Endometrial microvascular endothelial cells (primary cell): ENCODE measurements around the gene BAHD1. TPM values are rescaled to one million over a fixed set of nuclear protein-coding genes. Genes with fewer than 3 reads are reported as not detected.
"Not testable (repeated sequence)": the region's sequence is repeated elsewhere in the genome, so short reads cannot be mapped to it uniquely, and the experiment has no call there.

Experiments used
- in situ Hi-C: cut with HindIII; loops from 2 replicates; pipeline ENCODE4 v1.10.0; 2017; ENCODE audit warnings: low sequenced_read_pairs, low pct_unique_long_range_greater_than_20kb; ENCODE audit errors: inconsistent ontology term
- total RNA-seq: library from RNA; depleted of rRNA; stranded (reverse); fragments of >200 nt; gene quantifications from one replicate; pipeline ENCODE4 v1.2.3, GENCODE V29; 2015; ENCODE audit errors: inconsistent ontology term

The BAHD1 gene
- total RNA-seq, 1 donor from 2014 or later: 17.1 TPM

DNA sequence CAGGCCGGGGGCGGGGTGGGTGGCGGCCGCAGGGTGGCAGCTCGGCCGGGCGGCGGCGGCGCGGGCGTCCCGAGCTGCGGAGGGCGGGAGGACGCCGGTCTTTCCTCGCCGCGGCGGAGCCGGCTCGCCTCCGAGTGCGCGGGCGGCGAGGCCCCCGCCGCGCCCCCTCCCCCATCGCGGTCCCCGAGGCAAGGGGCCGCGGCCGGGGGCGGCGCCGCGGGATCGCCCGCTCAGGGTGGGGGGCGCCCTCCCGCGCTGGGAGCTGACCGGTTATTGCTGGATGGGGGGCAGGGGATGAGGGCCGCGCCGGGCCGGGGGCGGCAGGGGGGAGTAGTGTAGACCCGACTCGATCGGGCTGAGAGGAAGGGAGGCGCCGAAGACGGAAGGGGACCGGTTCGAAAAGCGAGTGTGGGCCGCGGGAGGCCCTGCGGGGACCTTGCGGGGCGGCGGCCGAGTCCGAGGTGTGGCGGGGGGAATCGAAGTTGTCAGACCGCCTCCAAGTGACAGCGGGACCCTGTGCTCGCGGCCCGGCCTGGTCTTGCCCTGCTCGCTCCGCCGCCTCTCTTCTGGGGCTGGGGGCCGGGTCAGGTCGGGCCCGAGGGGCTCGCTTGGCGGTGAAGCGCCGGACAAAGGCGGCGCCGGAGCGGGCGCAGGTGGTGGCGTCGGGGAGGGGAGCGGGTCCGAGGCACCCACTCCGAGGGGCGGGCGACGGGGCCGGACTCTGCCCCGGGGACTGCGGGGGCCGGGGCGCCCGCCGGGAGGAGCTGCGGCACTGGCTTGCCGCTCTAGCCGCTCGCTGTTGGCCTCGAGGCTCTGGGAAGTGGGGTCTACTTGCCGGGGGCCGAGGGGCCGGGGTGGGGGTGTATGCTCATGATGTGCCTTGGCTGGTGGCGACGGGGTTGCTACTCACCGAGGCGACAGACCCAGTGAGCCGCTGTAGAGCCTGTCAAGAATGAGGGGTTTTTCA is 1.1 kb downstream of the BAHD1 start:
- in situ Hi-C loops: no loop called here

DNA sequence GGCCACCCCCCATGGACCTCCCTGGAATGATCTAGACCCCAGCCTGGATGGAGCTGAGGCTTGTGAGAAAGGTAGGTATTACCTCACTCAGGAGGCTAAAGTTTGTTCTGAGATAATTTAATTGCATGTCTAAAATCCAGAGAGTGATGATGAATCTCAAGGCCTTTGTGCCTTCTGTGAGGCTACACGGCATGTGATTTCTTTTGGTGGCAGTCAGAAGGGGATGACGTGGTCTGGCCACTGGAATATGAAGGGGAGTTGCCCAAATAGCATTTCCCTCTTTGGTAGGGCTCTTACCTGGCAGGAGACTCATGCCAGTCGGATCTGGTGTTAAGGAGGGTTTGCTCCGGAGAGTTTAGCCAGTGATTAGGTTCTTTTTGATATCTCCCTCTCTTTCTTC is 2.5 kb downstream of the BAHD1 start:
- in situ Hi-C loops: no loop called here

DNA sequence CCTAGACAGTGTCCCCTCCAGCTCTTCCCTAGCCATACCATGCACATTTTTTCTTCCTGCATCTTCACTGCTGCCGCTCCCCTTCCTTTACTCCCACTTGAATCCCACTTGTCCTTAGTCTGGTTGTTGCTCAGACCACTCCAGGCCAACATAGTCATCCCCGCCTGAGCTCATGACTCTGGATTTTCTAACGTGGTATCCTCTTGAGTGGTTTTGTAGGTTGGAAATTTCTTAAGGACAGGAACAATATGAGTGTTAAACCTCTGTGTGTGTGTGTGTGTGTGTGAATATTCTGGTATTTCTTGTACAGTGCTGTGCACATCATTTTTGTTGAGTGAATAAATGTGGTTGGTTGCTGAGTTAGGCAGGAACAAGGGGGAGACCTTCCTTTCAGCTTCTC is 3.1 kb downstream of the BAHD1 start:
- in situ Hi-C loops: no loop called here

DNA sequence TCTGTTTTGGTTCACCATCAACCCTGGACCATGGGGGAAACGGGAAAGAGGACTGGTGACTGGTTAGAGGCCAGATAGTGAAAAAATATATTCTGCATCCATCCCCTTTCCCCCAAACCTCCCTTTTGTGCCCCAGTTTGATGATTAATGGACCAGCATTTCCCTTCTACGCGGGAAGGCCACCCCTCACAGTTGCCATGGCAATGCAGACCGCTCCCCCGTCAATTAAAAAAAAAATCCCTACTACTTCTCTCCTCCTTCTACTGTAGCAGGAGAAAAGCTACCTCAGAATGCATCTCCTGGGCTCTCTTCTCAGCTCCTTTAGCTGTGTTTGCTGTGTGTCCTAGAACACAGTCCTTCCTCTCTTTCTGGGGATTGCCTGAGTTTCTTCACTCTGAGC is 4.0 kb downstream of the BAHD1 start:
- in situ Hi-C loops: no loop called here

DNA sequence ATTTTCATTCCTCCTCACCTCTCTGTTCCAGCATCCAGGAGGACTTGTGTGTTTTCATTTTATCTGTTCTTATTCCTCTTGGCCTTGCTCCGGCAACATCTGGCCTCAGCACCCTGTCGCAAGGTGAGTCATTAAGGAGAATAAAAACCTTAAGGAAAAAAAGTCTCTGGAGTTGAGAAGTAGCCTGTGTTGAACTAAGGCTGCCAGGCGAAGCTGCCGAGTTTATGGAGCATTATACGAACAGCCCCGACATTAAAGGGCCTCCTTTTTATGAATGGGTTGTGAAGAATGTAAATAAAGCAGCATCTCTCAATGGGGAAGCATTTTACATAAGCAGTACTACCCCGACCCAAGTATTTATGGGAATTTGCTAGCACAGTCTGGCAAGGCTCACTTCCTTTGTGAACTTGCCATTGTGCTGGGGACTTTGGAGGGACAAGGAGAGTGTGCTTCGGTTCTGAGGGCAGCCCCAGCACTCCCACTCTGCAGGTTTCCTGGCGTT is 4.7 kb downstream of the BAHD1 start:
- in situ Hi-C loops: no loop called here

DNA sequence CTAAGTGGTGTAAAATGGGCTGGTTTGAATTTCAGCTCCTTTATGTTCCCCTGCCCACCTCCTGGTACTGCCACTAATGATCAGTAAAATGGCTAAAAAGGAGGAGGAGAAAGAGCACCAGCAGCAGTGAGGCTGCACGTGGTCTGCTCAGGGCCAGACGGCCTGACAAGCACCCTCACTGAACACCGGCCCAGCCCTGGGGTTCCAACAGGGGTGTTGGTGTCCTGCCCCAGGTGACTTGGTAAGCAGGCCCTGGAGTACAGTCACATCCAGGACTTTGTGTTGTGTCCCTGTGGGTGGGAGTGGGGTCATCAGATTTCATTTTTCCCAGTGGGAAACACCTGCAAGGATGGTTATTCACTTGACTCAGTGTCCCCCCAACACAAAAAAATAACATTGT is 5.4 kb downstream of the BAHD1 start:
- in situ Hi-C loops: no loop called here

DNA sequence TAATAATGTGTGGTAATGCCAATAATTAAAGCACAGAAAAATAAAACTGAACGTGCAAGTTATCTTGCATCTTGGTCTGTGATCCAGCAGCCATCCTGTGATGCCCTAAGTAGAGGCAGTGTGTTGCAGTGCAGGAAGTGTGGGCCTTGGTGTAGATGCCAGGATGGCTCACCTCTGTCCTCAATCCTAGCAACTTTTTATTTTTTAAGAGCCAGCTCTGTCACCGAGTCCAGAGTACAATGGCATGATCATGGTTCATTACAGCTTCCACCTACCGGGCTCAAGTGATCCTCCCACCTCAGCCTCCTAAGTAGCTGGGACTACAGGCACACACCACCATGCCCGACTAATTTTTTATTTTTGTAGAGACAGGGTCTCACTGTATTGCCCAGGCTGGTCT is 7.6 kb downstream of the BAHD1 start:
- in situ Hi-C loops: no loop called here

DNA sequence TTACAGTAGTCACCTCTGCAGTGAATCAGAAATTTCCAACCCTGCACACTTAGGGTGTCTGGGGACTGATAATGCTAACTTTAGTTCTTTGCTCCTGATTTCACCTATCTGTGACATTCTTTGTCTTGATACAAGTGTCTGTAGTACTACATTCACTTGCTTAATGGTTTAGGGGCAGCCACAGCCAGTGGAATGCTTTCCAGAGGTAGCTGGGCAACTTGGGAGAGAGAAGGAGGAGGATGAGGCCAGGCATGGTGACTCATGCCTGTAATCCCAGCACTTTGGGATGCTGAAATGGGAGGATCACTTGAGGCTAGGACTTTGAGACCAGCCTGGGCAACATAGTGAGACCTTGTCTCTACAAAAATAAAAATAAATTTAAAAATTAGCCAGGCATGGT is 8.5 kb downstream of the BAHD1 start:
- in situ Hi-C loops: no loop called here

DNA sequence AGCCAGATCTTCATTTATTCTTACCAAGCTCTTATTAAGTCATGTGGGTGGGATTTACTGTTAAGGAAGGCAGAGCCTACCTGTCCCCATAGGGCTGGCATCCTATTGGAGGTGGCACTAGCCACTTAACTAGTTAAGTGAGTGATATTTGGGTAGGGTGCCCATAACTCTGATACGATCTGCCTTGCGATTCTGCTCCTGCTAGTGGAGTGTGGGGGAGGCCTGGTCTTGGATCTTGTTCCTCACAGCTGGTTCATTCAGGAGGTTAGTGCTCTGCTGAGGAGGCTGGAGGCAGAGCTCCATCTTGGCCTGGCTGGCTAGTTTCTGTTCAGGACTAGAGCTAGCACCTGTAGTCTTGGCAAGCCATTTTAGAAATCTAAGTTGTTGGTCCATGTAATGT is 9.3 kb downstream of the BAHD1 start:
- in situ Hi-C loops: no loop called here

DNA sequence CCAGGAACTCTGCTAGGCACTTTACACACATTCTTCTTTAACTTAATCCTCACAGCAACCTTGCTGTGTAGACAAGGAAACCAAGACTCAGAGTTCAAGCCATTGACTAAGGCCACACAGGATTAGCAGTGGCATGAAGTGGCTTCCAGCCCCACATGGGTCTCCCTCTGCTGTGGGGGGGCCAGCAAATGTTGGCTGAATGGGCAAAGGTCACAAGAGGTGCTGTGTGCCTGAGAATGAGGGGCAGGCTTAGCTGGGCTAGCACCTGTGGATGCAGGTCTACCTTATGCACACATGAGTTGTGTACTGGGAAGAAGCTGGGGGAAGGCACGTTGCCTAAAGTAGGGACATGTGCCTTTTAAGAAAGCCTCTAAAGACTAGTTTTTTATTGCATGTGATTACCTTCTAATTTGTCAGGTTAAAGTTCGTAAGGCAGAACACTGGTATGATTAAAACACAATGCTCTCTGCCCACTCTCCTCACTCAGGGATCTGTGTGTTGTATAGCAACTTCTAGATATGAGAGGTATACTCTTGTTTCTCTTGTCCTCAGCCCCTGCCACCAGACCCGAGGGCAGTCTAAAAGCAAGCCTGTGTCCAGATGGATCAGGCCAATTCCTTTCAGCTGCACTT is 10.9 kb downstream of the BAHD1 start:
- in situ Hi-C loops: no loop called here

DNA sequence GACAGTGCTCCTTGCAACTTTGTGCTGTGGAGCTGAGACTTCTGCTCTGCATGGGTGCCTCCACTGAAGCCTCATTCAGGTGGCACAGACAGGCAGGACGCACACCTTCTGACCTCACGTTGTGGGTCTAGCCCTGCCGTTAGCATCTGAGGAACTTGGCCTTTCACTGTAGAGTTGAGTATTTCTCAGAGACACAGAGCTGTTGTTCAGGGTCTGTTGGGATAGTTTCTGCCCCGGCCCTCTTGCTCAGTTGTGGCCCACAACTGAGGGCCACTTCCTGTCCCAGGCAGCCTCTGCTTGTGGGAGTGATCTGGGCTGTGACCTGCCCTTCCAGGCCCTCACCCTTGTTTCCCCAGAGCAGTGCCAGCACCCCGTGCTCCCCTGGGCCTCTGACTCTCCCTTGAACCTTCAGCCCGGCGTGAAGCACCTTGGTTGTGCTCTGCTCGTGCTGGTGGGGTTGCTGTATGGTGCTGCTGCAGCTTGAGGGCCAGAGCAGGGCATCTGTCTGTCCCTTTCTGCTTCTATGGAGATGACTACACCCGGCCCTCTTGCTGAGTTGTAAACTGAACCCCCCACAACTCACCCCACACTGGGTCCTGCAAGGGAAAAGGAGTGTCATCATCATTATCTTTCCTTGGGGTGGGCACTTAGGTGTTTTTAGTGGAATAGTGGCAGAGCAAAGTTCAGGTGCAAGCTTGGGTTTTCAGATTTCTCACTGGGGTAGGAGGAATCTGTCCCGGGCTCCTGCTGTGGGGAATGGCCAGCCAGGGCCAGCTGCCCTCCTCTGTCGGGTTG is 11.7 kb downstream of the BAHD1 start:
- in situ Hi-C loops: no loop called here

DNA sequence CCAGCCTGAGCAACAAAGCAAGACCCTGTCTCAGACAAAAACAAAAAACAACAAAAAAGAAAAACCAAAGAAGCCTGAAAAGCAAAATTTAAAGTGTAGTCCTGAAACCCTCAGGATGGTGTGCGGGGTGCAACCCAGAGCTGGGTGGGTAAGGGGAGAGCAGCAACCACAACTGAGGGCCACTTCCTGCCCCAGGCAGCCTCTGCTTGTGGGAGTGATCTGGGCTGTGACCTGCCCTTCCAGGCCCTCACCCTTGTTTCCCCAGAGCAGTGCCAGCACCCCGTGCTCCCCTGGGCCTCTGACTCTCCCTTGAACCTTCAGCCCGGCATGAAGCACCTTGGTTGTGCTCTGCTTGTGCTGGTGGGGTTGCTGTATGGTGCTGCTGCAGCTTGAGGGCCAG is 13.2 kb downstream of the BAHD1 start:
- in situ Hi-C loops: not testable (repeated sequence)

DNA sequence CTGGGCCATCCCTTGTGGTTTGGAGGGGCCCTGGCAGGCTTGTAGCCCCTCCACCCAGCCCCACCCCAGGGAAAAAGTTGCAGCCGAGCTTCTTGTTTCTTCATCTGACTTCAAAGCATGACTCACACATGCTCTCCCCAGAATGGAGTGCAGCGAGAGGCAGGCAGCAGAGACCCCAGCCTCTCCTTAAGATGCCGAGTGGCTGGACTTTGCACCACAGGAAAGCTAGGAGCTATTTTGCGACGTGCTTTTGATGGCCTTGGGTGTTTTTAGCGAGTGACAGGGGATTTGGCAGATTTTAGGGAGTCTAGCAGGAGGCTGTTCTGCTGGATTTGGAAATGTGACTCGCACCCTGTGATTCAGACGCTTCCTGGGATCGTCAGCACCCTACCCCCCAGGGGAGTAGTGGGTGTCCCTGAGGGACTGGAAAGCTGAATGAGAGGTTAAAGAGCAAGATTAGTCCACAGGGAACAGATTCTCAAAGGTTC is 14.2 kb downstream of the BAHD1 start:
- in situ Hi-C loops: no loop called here

DNA sequence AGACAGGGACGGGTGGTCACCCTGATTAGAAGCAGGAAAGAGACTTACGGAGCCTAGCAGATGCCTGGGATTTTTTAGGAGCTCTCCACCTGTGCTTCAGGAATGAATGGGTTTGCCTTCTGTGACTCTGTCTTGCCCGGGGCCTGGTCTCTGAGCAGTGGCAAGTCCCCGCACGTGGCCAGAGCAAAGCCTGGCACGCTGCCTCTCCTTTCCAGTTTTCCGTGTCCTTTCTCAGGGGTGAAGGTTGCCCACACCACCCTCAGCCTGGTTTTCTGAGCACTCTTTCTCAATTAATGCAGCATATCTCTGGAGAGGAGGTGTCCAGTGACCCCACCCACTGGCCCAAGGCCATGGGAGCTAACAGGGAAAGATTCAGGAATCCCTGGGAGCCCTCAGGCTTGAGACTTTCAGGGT is 15.6 kb downstream of the BAHD1 start:
- in situ Hi-C loops: no loop called here

DNA sequence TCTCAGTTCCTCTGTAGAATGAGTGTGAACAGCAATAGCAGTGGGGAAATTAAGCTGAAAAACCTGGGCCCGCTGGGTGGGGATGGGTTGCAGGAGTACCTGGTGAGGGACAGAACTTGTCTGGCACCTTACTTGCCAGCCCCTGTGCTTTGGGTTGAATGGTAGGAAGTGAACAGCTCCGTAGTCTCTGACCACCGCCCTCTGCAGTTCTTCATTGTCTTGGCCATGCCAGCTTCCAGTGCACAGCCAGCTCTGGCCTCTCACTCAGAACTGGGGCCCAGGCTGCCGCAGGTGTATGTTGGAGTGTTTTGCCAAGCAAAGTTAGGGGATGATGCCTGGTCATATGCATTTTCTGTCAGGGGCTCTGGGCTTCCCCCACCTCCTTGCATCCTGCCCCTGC is 16.0 kb downstream of the BAHD1 start:
- in situ Hi-C loops: no loop called here

DNA sequence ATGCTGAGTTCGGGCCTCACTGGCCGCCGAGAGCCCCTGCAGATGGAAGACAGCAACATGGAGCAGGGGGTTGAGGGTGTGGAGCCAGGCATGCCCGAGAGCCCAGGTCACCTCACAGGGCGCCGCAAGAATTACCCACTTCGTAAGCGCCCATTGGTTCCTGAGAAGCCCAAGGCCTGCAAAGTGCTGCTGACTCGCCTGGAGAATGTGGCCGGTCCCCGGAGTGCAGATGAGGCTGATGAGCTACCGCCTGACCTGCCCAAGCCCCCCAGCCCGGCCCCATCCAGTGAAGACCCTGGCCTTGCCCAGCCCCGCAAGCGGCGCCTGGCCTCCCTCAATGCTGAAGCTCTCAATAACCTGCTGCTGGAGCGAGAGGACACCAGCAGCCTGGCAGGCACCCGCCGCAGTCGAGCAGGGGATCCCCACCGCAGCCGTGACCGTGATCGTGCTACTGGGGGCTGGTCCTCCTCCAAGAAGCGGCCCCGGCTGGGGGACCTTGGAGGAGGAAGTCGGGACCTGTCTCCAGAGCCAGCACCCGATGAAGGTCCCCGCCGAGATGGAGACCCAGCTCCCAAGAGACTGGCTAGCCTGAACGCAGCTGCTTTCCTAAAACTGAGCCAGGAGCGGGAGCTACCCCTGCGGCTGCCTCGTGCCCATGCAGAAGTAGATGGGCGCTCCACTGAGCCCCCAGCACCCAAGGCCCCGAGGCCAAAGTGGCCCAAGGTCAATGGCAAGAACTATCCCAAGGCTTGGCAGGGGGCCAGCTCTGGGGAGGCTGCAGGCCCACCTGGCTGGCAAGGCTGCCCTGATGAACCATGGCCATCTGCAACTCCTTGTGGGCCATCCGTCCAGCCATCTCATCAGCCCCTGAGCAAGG is 18.0 kb downstream of the BAHD1 start:
- in situ Hi-C loops: no loop called here

DNA sequence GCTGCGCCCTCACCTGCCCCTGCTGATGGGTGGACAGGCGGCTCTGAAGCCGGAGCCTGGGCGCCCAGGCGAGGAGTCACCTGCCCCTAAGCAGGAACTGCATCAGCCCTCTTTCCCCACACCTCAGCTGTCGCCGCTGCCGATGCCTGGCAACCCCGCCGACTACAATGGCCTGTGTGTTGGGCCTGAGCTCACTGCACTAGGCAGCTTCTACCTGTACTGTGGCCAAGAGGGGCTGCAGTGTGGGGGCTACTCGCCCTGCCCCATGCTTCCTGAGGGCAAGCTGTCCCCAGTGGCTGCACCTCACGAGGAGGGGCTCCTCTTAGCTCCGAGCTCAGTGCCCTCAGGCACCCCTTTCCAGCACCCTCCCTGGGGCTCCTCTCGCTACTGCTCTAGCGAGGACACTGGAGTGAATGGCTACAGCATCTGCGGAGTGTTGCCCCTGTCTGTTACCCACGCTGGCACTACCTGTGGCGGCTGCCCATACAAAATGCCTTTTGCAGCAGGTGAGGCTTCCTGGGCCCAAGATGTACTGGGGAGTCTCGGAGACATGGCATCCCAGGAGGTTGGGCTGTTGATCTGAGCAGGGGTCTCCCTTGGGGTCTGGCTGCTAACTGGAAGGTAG is 18.8 kb downstream of the BAHD1 start:
- in situ Hi-C loops: no loop called here

DNA sequence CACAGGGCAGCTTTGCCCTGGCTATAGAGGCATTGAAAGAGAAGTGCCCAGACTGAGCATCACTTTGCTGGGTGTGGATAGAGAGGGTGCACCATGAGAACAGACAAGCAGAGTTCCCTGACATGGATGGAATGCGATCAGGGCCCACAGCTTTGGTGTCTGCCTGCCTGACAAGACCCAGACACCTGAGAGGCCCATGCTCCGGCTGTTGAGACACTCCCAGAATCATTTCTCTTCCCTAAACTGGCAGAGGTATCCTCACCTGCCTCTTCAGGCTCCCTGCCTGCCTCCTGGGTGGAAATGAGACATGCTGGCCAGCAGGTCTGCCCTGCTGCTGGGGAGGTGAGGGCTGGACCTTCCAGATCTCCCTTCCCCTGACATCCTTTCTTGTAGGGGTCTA is 19.7 kb downstream of the BAHD1 start:
- in situ Hi-C loops: no loop called here
